Smooth muscle cell (in vitro differentiated cells): ENCODE measurements around the gene PCCA. TPM values are rescaled to one million over a fixed set of nuclear protein-coding genes. Genes with fewer than 3 reads are reported as not detected.

Source experiments
- DNase-seq: peaks from one replicate; lab custom pipeline; 2025; ENCODE audit not compliant: unreplicated experiment; lab: John Stamatoyannopoulos, UW
- H2AFZ ChIP-seq: fragments of 200-600 bp; sonication (generic); 2 replicates; pipeline ENCODE4 v1.6.0; 2016; ENCODE audit warnings: antibody characterized with exemption, low read depth, mild to moderate bottlenecking
- H3F3A ChIP-seq: fragments of 200-600 bp; sonication (generic); 2 replicates; pipeline ENCODE4 v1.6.0; 2017; ENCODE audit warnings: antibody characterized with exemption, low read depth
- H3K27ac ChIP-seq: fragments of 200-600 bp; sonication (generic); 2 replicates; pipeline ENCODE4 v1.5.1; 2016; ENCODE audit warnings: low read depth, mild to moderate bottlenecking
- H3K27me3 ChIP-seq: fragments of 200-600 bp; sonication (generic); 2 replicates; pipeline ENCODE4 v1.6.1; 2016; ENCODE audit warnings: low read depth, mild to moderate bottlenecking
- H3K36me3 ChIP-seq: fragments of 200-600 bp; sonication (generic); 2 replicates; pipeline ENCODE4 v1.5.1; 2016; ENCODE audit warnings: low read depth
- H3K4me1 ChIP-seq: fragments of 200-600 bp; sonication (generic); 2 replicates; pipeline ENCODE4 v1.5.1; 2016; ENCODE audit warnings: low read depth
- H3K4me2 ChIP-seq: fragments of 200-600 bp; sonication (generic); 2 replicates; pipeline ENCODE4 v1.6.0; 2016; ENCODE audit warnings: mild to moderate bottlenecking
- H3K4me3 ChIP-seq: fragments of 200-600 bp; sonication (generic); 2 replicates; pipeline ENCODE4 v1.5.1; 2016; ENCODE audit warnings: mild to moderate bottlenecking
- H3K79me2 ChIP-seq: fragments of 200-600 bp; sonication (generic); 2 replicates; pipeline ENCODE4 v1.6.0; 2016; ENCODE audit warnings: low read depth, mild to moderate bottlenecking
- H3K9ac ChIP-seq: fragments of 200-600 bp; sonication (generic); 2 replicates; pipeline ENCODE4 v1.6.0; 2016; ENCODE audit warnings: low read depth
- H3K9me3 ChIP-seq: fragments of 200-600 bp; sonication (generic); replicated peaks from 2 replicates; pipeline ENCODE4 v1.5.1; 2016; ENCODE audit warnings: low read depth
- H4K20me1 ChIP-seq: fragments of 200-600 bp; sonication (generic); 2 replicates; pipeline ENCODE4 v1.6.0; 2016; ENCODE audit warnings: low read depth
- CTCF ChIP-seq: fragments of 200-600 bp; sonication (generic); IDR thresholded peaks from 2 replicates; pipeline ENCODE4 v1.5.1; 2017; ENCODE audit warnings: borderline replicate concordance, mild to moderate bottlenecking, antibody characterized with exemption; ENCODE audit not compliant: insufficient read depth, poor library complexity, severe bottlenecking
- WGBS: methylation state at CpG from one replicate; pipeline ENCODE4 v1.1.7; 2016; ENCODE audit warnings: low lambda C conversion rate; 5-methylcytosine and 5-hydroxymethylcytosine counted together
- polyA plus RNA-seq: library from polyadenylated mRNA; unstranded; fragments of >200 nt; fragmentation: Nextera tagmentation; extraction: Ambion mirVana; gene quantifications from 2 replicates; pipeline ENCODE4 v1.2.1, GENCODE V29; 2016
- total RNA-seq: library from RNA; depleted of rRNA; stranded (reverse); fragments of >200 nt; gene quantifications from 2 replicates; pipeline ENCODE4 v1.2.3, GENCODE V29; 2014

The PCCA gene
- total and polyA plus RNA-seq, 2 experiments from 2014 or later = 19.6 to 24.7 TPM

GRCh38 chr13:100344544-100344943 lies 255.7 kb downstream of the PCCA start:
- Histone ChIP-seq H3K4me1 (no peaks in the 10 kb centered on the region), H3K36me3 (peaks cover 15% of the 10 kb centered on the region), H3K27ac (no peak overlapping the region), H3K4me3 (no peak overlapping the region), H4K20me1 (no peaks in the 10 kb centered on the region), H3F3A (no peaks in the 10 kb centered on the region), H3K27me3 (no peaks in the 10 kb centered on the region), H3K4me2 (no peak overlapping the region), H3K79me2 (no peaks in the 10 kb centered on the region), H3K9ac (no peak overlapping the region), H2AFZ (no peak overlapping the region), H3K9me3 (no peaks in the 10 kb centered on the region)
- 94% methylated on average over 4 of the region's 4 CpGs for WGBS
- DNase-seq = no peak
- TF ChIP-seq CTCF = no peak

- no peak for DNase-seq
- no peak overlapping the region for H2AFZ ChIP-seq
- no peak for TF ChIP-seq CTCF
- no peaks in the 10 kb centered on the region for H3K4me1 ChIP-seq
- H3K4me2 ChIP-seq = no peak overlapping the region
- H4K20me1 ChIP-seq = no peaks in the 10 kb centered on the region
- no peaks in the 10 kb centered on the region for H3F3A ChIP-seq
- H3K36me3 ChIP-seq = peaks cover 15% of the 10 kb centered on the region
- H3K9me3 ChIP-seq = no peaks in the 10 kb centered on the region
- H3K9ac ChIP-seq = no peak overlapping the region
- no peak overlapping the region for H3K4me3 ChIP-seq
- no peaks in the 10 kb centered on the region for H3K27me3 ChIP-seq
- 92% methylated on average over 3 of the region's 3 CpGs for WGBS
- no peaks in the 10 kb centered on the region for H3K79me2 ChIP-seq
- H3K27ac ChIP-seq = no peak overlapping the region
Measured at GRCh38 chr13:100347968-100348367, 259.1 kb downstream of the PCCA start.

- H4K20me1 ChIP-seq = no peaks in the 10 kb centered on the region
- WGBS = 78% methylated on average over 3 of the region's 3 CpGs
- no peak overlapping the region for H3K4me2 ChIP-seq
- H3K27me3 ChIP-seq = no peaks in the 10 kb centered on the region
- H3K4me3 ChIP-seq = no peak overlapping the region
- H3K79me2 ChIP-seq = no peaks in the 10 kb centered on the region
- no peak overlapping the region for H3K27ac ChIP-seq
- no peak overlapping the region for H2AFZ ChIP-seq
- peaks cover 15% of the 10 kb centered on the region for H3K36me3 ChIP-seq
- DNase-seq = no peak
- no peaks in the 10 kb centered on the region for H3F3A ChIP-seq
- no peaks in the 10 kb centered on the region for H3K4me1 ChIP-seq
- no peaks in the 10 kb centered on the region for H3K9me3 ChIP-seq
- no peak overlapping the region for H3K9ac ChIP-seq
- no peak for TF ChIP-seq CTCF
Measured at GRCh38 chr13:100349594-100349993, 260.7 kb downstream of the PCCA start.

- Histone ChIP-seq H3K9ac (no peak overlapping the region), H2AFZ (no peak overlapping the region), H3K27ac (no peak overlapping the region), H3K79me2 (no peaks in the 10 kb centered on the region), H3F3A (no peaks in the 10 kb centered on the region), H3K36me3 (peaks cover 8% of the 10 kb centered on the region), H3K27me3 (no peaks in the 10 kb centered on the region), H3K4me3 (no peak overlapping the region), H3K4me2 (no peak overlapping the region), H3K4me1 (no peaks in the 10 kb centered on the region), H4K20me1 (no peaks in the 10 kb centered on the region), H3K9me3 (no peaks in the 10 kb centered on the region)
- TF ChIP-seq CTCF = no peak
- DNase-seq = no peak
Measured at GRCh38 chr13:100350601-100351000, 261.7 kb downstream of the PCCA start.
